HG02852 (cell line): ENCODE measurements around the gene CD244.

Source experiments
- ATAC-seq: cut with Tn5 transposase; IDR thresholded peaks from one replicate; pipeline ENCODE4 v1.9.1; 2021; ENCODE audit warnings: mild to moderate bottlenecking, moderate library complexity; ENCODE audit not compliant: unreplicated experiment

The CD244 gene

GRCh38 chr1:160814316-160814715, 48.4 kb downstream of the CD244 start:
- ATAC-seq = no peak

GRCh38 chr1:160813215-160813614, 49.5 kb downstream of the CD244 start:
- no peak for ATAC-seq

GRCh38 chr1:160811147-160811546, 51.5 kb downstream of the CD244 start:
- ATAC-seq = no peak

- ATAC-seq = no peak
Observed at GRCh38 chr1:160810486-160810885, 52.2 kb downstream of the CD244 start.

- ATAC-seq = no peak
Observed at GRCh38 chr1:160808289-160808688, 54.4 kb downstream of the CD244 start.

GRCh38 chr1:160807738-160808137, 54.9 kb downstream of the CD244 start:
- no peak for ATAC-seq

GRCh38 chr1:160807247-160807646, 55.4 kb downstream of the CD244 start:
- no peak for ATAC-seq

- ATAC-seq = no peak
Observed at GRCh38 chr1:160806784-160807183, 55.9 kb downstream of the CD244 start.

GRCh38 chr1:160806109-160806665, 56.5 kb downstream of the CD244 start:
- no peak for ATAC-seq

GRCh38 chr1:160801836-160802580, 60.7 kb downstream of the CD244 start:
- ATAC-seq = no peak

- no peak for ATAC-seq
Observed at GRCh38 chr1:160800645-160801408, 61.9 kb downstream of the CD244 start.

- ATAC-seq = no peak
Observed at GRCh38 chr1:160800142-160800541, 62.5 kb downstream of the CD244 start.

GRCh38 chr1:160799641-160800040, 63.0 kb downstream of the CD244 start:
- no peak for ATAC-seq

GRCh38 chr1:160798439-160798838, 64.2 kb downstream of the CD244 start:
- no peak for ATAC-seq

GRCh38 chr1:160797861-160798273, 64.8 kb downstream of the CD244 start:
- no peak for ATAC-seq

- ATAC-seq = no peak
Observed at GRCh38 chr1:160797271-160797709, 65.4 kb downstream of the CD244 start.

GRCh38 chr1:160795951-160796383, 66.7 kb downstream of the CD244 start, which contains the start of gene LY9:
LY9 (plus strand) TSS chr1:160796174; CDS start chr1:160796188, 14 bp downstream.
- peak; percentile 84 for ATAC-seq

- ATAC-seq = no peak
Observed at GRCh38 chr1:160794376-160794775, 68.3 kb downstream of the CD244 start.

GRCh38 chr1:160789702-160790611, 72.7 kb downstream of the CD244 start:
- ATAC-seq = peak; percentile 90

GRCh38 chr1:160789051-160789701, 73.5 kb downstream of the CD244 start:
- no peak for ATAC-seq
